Effector memory CD8-positive, alpha-beta T cell (primary cell): ENCODE results near the gene CHSY1.

ENCODE experiments used
- ATAC-seq: fragments of 150-1000 bp; cut with Tn5 transposase; replicated peaks from 2 replicates; pipeline ENCODE4 v1.10.0; 2021; ENCODE audit warnings: mild to moderate bottlenecking, moderate library complexity
- DNase-seq, 3 experiments: peaks; one replicate each; pipeline ENCODE4 v3.0.0; 2021
- H3K27ac Mint-ChIP-seq, 2 donors: one replicate each; pipeline ENCODE4 v1.8.0; 2022; ENCODE audit warnings: mild to moderate bottlenecking in 2 of 2, mixed read lengths in 2 of 2, moderate library complexity in 2 of 2
- H3K27me3 Mint-ChIP-seq, 2 donors: one replicate each; pipeline ENCODE4 v1.8.0; 2022; ENCODE audit warnings: mixed read lengths in 2 of 2
- H3K36me3 Mint-ChIP-seq: one replicate; pipeline ENCODE4 v1.8.0; 2022; ENCODE audit warnings: mild to moderate bottlenecking, moderate library complexity, mixed read lengths; ENCODE audit not compliant: insufficient read depth
- H3K4me1 Mint-ChIP-seq, 2 donors: one replicate each; pipeline ENCODE4 v1.8.0; 2022; ENCODE audit warnings: low read depth in 2 of 2, mixed read lengths in 2 of 2
- H3K4me3 Mint-ChIP-seq, 2 donors: one replicate each; pipeline ENCODE4 v1.8.0; 2022; ENCODE audit warnings: mild to moderate bottlenecking in 2 of 2, mixed read lengths in 2 of 2, moderate library complexity in 2 of 2
- H3K9me3 Mint-ChIP-seq, 2 donors: one replicate each; pipeline ENCODE4 v1.8.0; 2022; ENCODE audit warnings: mixed read lengths in 2 of 2

The CHSY1 gene

DNA sequence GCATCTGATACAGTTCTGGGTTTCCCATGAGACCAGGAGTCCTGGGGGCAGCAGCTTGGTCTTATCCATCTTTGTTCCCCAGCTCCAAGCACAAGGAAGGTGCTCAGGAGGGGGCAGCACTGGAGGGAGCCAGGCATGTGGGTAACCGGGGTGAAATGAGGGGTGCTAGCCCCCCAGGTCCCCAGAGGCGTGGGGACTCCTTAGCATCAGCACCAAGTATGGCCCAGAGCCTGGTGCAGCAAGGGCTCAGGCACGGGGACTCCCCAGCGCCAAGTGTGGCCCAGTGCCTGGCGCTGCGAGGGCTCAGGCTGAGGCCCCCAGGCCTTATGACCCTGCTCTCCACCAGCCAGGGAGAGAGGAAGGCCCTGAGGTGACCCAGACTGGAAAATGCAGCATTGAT, 94.1 kb downstream of the CHSY1 start:
- H3K27ac Mint-ChIP-seq = no peak overlapping the region
- H3K9me3 Mint-ChIP-seq = no peaks in the 10 kb centered on the region
- peaks cover 3% of the 10 kb centered on the region for H3K36me3 Mint-ChIP-seq
- ATAC-seq = no peak
- H3K27me3 Mint-ChIP-seq = no peaks in the 10 kb centered on the region
- H3K4me3 Mint-ChIP-seq = no peak overlapping the region
- no peak for DNase-seq
- peaks cover 9 to 25% of the 10 kb centered on the region in 2 donors for H3K4me1 Mint-ChIP-seq

DNA sequence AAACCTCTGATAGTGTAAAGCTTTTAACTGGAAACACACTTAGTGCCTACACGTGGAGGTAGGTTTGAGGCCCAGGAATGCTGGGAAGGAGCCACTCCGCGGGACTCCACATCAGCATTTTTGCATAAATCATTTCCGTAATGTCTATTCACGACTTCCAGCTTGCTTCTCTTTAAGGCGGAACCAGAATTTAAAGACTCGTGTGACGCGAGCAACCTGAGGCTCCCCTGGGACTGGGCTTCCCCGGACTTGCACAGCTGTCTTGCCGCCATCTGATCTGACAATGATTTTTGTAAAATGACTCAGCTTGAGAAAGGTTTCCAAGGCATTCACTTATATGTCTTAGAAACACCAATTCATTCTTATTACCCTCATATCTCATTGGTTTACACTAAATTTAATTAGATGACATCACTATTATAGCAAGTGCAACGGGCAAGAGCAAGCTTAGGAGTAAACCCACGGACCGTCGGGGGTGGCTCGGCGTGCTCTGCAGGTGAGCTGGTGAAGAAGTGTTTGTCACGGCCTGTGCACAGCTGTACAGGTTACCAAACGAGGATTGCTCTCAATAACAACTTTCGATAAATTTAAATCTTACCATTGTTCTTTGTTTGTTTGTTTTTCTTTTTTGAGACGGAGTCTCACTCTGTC, 95.2 kb downstream of the CHSY1 start:
- DNase-seq = no peak
- peaks cover 6 to 20% of the 10 kb centered on the region in 2 donors for H3K4me1 Mint-ChIP-seq
- no peaks in the 10 kb centered on the region for H3K27me3 Mint-ChIP-seq
- ATAC-seq = no peak
- H3K4me3 Mint-ChIP-seq = no peak overlapping the region
- peaks cover 3% of the 10 kb centered on the region for H3K36me3 Mint-ChIP-seq
- no peak overlapping the region for H3K27ac Mint-ChIP-seq
- no peaks in the 10 kb centered on the region for H3K9me3 Mint-ChIP-seq

DNA sequence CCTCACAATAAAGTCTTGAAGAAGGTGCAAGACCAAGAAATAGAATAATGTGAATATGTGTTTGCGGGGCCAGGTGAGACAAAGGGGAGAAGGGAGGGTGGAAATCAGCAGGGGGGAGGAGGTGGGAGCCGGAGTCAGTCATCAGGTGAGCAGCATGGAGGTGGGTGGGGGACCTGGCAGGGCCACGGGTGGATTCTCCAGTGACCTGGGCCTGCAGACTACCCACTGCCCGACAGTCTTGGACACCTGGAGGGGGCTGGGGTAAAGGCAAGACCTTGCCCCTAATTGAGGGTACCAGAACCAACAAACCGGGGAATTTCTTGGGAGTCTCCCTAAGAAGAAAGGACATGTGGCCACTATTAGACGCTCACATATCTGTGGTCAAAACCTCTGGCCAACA, 95.8 kb downstream of the CHSY1 start:
- DNase-seq (no peak), ATAC-seq (no peak)
- Mint-ChIP-seq H3K27me3 (no peaks in the 10 kb centered on the region), H3K27ac (no peak overlapping the region), H3K36me3 (peaks cover 3% of the 10 kb centered on the region), H3K4me3 (no peak overlapping the region), H3K9me3 (no peaks in the 10 kb centered on the region), H3K4me1 (peaks cover 9 to 21% of the 10 kb centered on the region in 2 donors)

DNA sequence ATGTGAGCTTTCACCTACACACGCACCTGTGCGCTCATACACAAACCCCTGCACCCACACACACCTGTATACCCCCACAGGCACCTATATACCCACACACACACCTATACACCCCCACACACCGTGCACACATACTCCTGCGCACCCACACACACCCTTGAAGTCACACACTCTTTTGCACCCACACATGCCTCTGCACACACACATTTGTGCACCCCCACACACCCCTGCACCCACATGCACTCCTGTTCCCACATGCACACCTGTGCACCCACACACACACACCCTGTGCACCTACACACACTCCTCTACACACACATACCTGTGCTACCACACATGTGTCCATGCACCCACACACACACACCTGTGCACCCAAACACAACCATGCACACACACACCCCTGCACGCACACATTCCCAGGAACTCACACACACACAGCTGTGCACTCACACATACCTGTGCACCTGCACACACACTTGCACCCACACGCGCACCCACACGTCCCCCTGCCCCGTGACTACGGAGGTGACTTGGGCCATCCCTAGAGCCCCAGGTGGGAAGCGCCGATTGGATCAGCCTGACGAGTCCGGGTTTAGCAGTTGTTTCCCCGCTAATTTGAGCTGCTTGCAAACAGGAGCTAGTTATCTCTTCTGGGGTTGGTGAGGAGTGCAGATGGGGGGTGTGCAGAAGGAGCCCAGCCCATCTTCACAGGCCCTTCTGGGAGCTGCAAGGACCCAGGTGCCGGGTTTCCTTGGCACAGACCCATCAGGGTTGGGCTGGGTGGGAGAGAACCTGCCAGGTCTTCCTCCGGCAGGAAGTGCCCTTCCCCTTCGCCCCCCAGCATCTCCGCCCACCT, 97.8 kb downstream of the CHSY1 start:
- H3K27me3 Mint-ChIP-seq = no peaks in the 10 kb centered on the region
- ATAC-seq (no peak), DNase-seq (no peak)
- H3K4me3 Mint-ChIP-seq = no peak overlapping the region
- H3K27ac Mint-ChIP-seq = no peak overlapping the region
- peaks cover 7 to 13% of the 10 kb centered on the region in 2 donors for H3K4me1 Mint-ChIP-seq
- no peaks in the 10 kb centered on the region for H3K9me3 Mint-ChIP-seq
- peaks cover 3% of the 10 kb centered on the region for H3K36me3 Mint-ChIP-seq

- H3K4me1 Mint-ChIP-seq = peaks cover 10% of the 10 kb centered on the region in 2 donors
- no peak for DNase-seq
- peak overlapping the region in 1 of 2 donors; percentile 51 for H3K27ac Mint-ChIP-seq
- no peak overlapping the region for H3K4me3 Mint-ChIP-seq
- no peak for ATAC-seq
- peaks cover 3% of the 10 kb centered on the region for H3K36me3 Mint-ChIP-seq
- H3K27me3 Mint-ChIP-seq = no peaks in the 10 kb centered on the region
- no peaks in the 10 kb centered on the region for H3K9me3 Mint-ChIP-seq
Measured at GRCh38 chr15:101152914-101153313, 98.9 kb downstream of the CHSY1 start.

DNA sequence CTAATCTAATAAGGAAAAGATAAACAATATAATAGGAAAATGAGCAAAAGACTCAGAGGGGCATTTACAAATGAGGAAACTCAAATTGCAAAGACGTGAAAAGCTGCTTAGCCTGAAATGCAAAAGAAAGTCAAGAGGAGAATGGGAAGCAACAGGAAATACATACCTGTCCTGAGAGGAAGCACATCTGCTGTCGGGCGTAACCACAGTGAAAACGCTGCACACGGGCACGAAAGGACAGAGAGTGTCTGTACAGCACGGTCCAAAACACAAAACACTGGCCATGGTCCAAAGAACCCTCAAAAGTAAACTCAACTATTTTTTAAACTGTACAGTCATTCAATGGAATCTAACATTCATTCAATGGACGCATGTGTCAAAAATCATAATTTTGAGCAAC, 100.6 kb downstream of the CHSY1 start:
- no peak for DNase-seq
- no peak for ATAC-seq
- Mint-ChIP-seq H3K4me1 (peaks cover 10% of the 10 kb centered on the region in 2 donors), H3K36me3 (no peaks in the 10 kb centered on the region), H3K9me3 (no peaks in the 10 kb centered on the region), H3K27ac (no peak overlapping the region), H3K27me3 (peaks cover 0 to 3% of the 10 kb centered on the region in 2 donors), H3K4me3 (no peak overlapping the region)

GRCh38 chr15:101150723-101151040, 101.2 kb downstream of the CHSY1 start:
- Mint-ChIP-seq H3K27ac (no peak overlapping the region), H3K27me3 (peaks cover 0 to 7% of the 10 kb centered on the region in 2 donors), H3K9me3 (no peaks in the 10 kb centered on the region), H3K36me3 (no peaks in the 10 kb centered on the region), H3K4me1 (peaks cover 10% of the 10 kb centered on the region in 2 donors), H3K4me3 (no peak overlapping the region)
- ATAC-seq (no peak), DNase-seq (no peak)

DNA sequence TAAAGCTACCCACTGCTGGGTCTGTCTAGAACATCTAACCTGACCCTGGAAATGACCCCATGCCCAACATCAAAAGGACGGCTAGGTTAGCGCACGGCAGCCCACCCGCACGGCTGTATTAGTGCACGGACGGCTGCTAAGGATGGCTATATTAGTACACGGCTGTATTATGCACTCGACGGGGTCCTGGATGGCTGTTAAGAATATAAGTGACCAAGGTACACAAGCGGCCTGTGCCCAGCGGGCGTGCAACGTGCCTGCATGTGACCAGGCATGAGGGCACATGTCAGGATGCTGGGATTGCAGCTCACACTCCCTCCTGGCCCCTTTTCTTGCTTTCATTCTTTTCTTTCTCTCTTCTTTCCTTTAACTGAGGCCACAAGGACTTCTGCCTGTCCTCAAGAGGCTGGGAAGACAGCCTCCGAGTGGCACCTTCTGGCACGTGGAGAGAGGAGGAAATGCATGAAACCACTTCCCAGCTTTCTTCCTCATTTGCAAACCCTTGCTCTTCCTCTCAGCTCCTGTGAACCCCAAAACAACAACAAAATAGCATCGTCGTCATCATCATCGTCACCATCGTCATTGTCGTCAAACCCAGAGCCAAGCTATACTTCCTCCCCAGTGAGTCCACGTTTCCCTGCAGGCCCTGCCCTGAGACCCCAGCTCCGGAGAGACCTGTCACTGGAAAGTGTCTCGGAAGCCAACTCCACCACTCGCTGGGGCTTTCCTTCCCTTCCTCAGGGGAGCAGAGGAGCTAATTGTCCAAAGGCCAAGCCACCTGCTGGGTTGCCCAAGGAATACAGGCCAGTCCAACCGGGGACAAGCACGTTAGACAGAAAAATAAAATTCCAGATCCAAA, 101.8 kb downstream of the CHSY1 start:
- DNase-seq = no peak
- no peaks in the 10 kb centered on the region for H3K9me3 Mint-ChIP-seq
- peaks cover 0 to 7% of the 10 kb centered on the region in 2 donors for H3K27me3 Mint-ChIP-seq
- no peak overlapping the region for H3K4me3 Mint-ChIP-seq
- no peak for ATAC-seq
- H3K36me3 Mint-ChIP-seq = no peaks in the 10 kb centered on the region
- peaks cover 10% of the 10 kb centered on the region in 2 donors for H3K4me1 Mint-ChIP-seq
- no peak overlapping the region for H3K27ac Mint-ChIP-seq

GRCh38 chr15:101148881-101149664, 102.8 kb downstream of the CHSY1 start:
- Mint-ChIP-seq H3K4me3 (no peak overlapping the region), H3K9me3 (no peaks in the 10 kb centered on the region), H3K4me1 (peaks cover 10% of the 10 kb centered on the region in 2 donors), H3K27ac (peak overlapping the region in 1 of 2 donors; percentile 38), H3K36me3 (no peaks in the 10 kb centered on the region), H3K27me3 (peaks cover 0 to 7% of the 10 kb centered on the region in 2 donors)
- no peak for DNase-seq
- no peak for ATAC-seq

DNA sequence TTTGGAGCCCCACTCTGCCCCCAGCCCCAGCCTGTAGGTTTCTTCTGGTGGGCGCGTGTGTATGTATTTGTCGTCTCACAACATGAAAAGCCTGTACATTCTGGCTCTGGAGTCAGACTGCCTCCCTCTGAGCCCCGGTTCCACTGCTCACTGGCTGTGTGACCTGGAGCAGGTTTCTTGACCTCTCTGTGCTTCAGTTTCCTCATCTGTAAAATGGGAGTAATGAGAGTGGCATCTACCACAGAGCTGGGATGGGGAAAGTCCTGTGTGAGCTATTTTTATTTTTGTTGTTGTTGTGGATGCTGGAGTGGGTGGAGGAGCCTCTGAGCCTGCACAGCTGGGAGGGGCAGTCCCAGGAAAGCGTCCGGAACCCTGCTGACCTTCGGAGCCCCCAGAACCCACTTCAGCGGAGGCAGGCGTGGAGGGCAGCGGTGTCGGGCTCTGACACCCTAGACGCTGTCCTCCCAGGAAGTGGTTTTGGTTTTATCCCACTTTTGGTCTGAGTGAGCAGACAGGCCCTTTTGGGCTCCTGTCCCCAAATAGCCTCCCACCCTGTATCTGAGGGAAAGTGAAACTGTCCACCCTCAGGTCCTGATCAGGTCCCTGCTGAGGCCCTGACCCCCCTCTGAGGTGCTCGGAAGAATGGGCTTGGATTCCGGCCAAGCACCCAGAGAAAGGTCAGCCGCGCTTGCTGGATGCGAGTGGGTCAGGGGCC, 103.5 kb downstream of the CHSY1 start:
- H3K27ac Mint-ChIP-seq = peak overlapping the region in 1 of 2 donors; percentile 38
- H3K4me1 Mint-ChIP-seq = peaks cover 7 to 10% of the 10 kb centered on the region in 2 donors
- no peak for DNase-seq
- no peak for ATAC-seq
- no peaks in the 10 kb centered on the region for H3K36me3 Mint-ChIP-seq
- no peak overlapping the region for H3K4me3 Mint-ChIP-seq
- no peaks in the 10 kb centered on the region for H3K9me3 Mint-ChIP-seq
- H3K27me3 Mint-ChIP-seq = peaks cover 0 to 7% of the 10 kb centered on the region in 2 donors

GRCh38 chr15:101147181-101147580, 104.7 kb downstream of the CHSY1 start:
- ATAC-seq (no peak), DNase-seq (no peak)
- no peaks in the 10 kb centered on the region for H3K9me3 Mint-ChIP-seq
- peaks cover 7 to 10% of the 10 kb centered on the region in 2 donors for H3K4me1 Mint-ChIP-seq
- no peaks in the 10 kb centered on the region for H3K36me3 Mint-ChIP-seq
- H3K4me3 Mint-ChIP-seq = no peak overlapping the region
- no peak overlapping the region for H3K27ac Mint-ChIP-seq
- peaks cover 0 to 7% of the 10 kb centered on the region in 2 donors for H3K27me3 Mint-ChIP-seq

DNA sequence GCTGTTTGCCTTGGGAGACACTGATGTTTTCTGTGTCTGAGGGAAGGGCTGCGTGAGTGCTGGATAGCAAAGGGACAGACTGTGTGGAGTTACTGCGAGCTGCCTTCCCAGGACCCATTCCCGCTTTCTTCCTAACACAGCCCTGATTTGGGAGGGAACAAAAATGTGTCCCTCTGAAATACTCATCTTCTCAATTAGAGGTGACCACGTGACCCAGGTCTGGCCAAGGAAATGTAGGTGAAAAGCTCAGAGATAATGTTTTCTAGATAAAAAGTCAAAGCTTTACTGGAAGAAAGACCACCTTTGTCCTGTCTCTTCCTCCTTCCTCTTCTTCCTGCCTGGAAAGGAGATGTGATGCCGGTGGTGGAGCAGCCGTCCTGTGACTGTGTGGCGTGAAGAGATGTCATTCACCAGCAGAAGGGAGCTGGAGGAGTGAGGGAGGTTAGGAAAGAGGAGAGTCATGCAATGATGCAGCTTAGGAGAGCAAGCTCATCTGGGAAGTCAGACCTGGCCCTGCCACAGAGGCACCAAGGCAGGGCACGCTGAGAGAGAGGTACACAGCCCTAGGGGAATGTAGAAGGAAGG, 105.6 kb downstream of the CHSY1 start:
- no peaks in the 10 kb centered on the region for H3K9me3 Mint-ChIP-seq
- H3K36me3 Mint-ChIP-seq = no peaks in the 10 kb centered on the region
- no peak for DNase-seq
- H3K27ac Mint-ChIP-seq = no peak overlapping the region
- H3K4me3 Mint-ChIP-seq = no peak overlapping the region
- H3K4me1 Mint-ChIP-seq = peaks cover 6 to 7% of the 10 kb centered on the region in 2 donors
- no peak for ATAC-seq
- H3K27me3 Mint-ChIP-seq = peaks cover 0 to 7% of the 10 kb centered on the region in 2 donors
